ENCODE measurements around the gene RABGGTA. TPM values are rescaled to one million over a fixed set of nuclear protein-coding genes. Genes with fewer than 3 reads are reported as not detected.

RABGGTA gene
- total and polyA plus RNA-seq, 2 experiments from 2014 or later, result 17.6 to 20.7 TPM

DNA sequence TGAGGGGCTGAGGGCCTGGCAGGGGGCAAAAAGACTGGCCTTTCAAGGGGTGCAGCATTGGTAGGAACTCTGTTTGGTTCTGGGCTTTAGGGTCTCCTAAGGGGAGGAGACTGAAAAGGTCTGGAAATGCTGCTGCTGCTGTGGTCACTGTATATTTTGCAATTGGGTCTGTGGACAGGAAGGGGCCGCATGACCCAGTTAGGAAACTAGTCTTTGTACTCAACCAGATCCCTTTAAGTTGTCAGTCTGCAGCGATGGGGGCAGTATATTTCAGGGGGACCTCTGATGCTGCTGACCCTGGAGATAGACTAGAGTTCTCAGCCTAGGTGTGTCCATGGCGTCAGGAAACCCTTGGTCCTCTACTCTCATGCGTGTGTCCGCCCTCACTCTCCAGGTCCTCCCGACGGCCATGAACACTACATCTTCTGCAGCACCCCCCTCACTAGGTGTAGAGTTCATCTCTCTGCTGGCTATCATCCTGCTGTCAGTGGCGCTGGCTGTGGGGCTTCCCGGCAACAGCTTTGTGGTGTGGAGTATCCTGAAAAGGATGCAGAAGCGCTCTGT lies 43.9 kb upstream of the RABGGTA start (continued):
- TF ChIP-seq, protein P1, sequence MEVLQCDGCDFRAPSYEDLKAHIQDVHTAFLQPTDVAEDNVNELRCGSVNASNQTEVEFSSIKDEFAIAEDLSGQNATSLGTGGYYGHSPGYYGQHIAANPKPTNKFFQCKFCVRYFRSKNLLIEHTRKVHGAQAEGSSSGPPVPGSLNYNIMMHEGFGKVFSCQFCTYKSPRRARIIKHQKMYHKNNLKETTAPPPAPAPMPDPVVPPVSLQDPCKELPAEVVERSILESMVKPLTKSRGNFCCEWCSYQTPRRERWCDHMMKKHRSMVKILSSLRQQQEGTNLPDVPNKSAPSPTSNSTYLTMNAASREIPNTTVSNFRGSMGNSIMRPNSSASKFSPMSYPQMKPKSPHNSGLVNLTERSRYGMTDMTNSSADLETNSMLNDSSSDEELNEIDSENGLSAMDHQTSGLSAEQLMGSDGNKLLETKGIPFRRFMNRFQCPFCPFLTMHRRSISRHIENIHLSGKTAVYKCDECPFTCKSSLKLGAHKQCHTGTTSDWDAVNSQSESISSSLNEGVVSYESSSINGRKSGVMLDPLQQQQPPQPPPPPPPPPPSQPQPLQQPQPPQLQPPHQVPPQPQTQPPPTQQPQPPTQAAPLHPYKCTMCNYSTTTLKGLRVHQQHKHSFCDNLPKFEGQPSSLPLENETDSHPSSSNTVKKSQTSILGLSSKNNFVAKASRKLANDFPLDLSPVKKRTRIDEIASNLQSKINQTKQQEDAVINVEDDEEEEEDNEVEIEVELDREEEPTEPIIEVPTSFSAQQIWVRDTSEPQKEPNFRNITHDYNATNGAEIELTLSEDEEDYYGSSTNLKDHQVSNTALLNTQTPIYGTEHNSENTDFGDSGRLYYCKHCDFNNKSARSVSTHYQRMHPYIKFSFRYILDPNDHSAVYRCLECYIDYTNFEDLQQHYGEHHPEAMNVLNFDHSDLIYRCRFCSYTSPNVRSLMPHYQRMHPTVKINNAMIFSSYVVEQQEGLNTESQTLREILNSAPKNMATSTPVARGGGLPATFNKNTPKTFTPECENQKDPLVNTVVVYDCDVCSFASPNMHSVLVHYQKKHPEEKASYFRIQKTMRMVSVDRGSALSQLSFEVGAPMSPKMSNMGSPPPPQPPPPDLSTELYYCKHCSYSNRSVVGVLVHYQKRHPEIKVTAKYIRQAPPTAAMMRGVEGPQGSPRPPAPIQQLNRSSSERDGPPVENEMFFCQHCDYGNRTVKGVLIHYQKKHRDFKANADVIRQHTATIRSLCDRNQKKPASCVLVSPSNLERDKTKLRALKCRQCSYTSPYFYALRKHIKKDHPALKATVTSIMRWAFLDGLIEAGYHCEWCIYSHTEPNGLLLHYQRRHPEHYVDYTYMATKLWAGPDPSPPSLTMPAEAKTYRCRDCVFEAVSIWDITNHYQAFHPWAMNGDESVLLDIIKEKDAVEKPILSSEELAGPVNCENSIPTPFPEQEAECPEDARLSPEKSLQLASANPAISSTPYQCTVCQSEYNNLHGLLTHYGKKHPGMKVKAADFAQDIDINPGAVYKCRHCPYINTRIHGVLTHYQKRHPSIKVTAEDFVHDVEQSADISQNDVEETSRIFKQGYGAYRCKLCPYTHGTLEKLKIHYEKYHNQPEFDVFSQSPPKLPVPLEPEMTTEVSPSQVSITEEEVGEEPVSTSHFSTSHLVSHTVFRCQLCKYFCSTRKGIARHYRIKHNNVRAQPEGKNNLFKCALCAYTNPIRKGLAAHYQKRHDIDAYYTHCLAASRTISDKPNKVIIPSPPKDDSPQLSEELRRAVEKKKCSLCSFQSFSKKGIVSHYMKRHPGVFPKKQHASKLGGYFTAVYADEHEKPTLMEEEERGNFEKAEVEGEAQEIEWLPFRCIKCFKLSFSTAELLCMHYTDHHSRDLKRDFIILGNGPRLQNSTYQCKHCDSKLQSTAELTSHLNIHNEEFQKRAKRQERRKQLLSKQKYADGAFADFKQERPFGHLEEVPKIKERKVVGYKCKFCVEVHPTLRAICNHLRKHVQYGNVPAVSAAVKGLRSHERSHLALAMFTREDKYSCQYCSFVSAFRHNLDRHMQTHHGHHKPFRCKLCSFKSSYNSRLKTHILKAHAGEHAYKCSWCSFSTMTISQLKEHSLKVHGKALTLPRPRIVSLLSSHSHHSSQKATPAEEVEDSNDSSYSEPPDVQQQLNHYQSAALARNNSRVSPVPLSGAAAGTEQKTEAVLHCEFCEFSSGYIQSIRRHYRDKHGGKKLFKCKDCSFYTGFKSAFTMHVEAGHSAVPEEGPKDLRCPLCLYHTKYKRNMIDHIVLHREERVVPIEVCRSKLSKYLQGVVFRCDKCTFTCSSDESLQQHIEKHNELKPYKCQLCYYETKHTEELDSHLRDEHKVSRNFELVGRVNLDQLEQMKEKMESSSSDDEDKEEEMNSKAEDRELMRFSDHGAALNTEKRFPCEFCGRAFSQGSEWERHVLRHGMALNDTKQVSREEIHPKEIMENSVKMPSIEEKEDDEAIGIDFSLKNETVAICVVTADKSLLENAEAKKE (CRISPR knock-in tag; IDR thresholded peaks at IDR 0.05), result no peak
- TF ChIP-seq POLR2AphosphoS5 (IDR thresholded peaks at IDR 0.05; ENCODE audit: low read depth), result no peak
- TF ChIP-seq, protein P2, sequence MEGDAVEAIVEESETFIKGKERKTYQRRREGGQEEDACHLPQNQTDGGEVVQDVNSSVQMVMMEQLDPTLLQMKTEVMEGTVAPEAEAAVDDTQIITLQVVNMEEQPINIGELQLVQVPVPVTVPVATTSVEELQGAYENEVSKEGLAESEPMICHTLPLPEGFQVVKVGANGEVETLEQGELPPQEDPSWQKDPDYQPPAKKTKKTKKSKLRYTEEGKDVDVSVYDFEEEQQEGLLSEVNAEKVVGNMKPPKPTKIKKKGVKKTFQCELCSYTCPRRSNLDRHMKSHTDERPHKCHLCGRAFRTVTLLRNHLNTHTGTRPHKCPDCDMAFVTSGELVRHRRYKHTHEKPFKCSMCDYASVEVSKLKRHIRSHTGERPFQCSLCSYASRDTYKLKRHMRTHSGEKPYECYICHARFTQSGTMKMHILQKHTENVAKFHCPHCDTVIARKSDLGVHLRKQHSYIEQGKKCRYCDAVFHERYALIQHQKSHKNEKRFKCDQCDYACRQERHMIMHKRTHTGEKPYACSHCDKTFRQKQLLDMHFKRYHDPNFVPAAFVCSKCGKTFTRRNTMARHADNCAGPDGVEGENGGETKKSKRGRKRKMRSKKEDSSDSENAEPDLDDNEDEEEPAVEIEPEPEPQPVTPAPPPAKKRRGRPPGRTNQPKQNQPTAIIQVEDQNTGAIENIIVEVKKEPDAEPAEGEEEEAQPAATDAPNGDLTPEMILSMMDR (conservative IDR thresholded peaks at IDR 0.05; ENCODE audit: low read depth in 2 of 2), result no peak
- no peak for TF ChIP-seq ZNF331 (CRISPR knock-in tag; IDR thresholded peaks at IDR 0.05; ENCODE audit: low read depth)
- no peak for TF ChIP-seq EZH2 (IDR thresholded peaks at IDR 0.05; ENCODE audit: low read depth, unreplicated experiment)
- no peak for TF ChIP-seq CREB1 (CRISPR knock-in tag; IDR thresholded peaks at IDR 0.05; ENCODE audit: low read depth)
- no peak for TF ChIP-seq ZNF114 (CRISPR knock-in tag; IDR thresholded peaks at IDR 0.05)
- TF ChIP-seq EZH2phosphoT487 (IDR thresholded peaks at IDR 0.05; ENCODE audit: unreplicated experiment), result no peak
- TF ChIP-seq NANOG (IDR thresholded peaks at IDR 0.05; ENCODE audit: borderline replicate concordance), result no peak

All from GM23338 (cell line).